CD4-positive, alpha-beta T cell treated with Interferon alpha-2 for 1 hour (primary cell): ENCODE measurements around the gene SYT2.
"Not testable (repeated sequence)": the region's sequence is repeated elsewhere in the genome, so short reads cannot be mapped to it uniquely, and the experiment has no call there.

Experiments
- DNase-seq, 2 donors: peaks; one replicate each; pipeline ENCODE4 v3.0.0-alpha.2; 2020 to 2022

SYT2 gene

DNA sequence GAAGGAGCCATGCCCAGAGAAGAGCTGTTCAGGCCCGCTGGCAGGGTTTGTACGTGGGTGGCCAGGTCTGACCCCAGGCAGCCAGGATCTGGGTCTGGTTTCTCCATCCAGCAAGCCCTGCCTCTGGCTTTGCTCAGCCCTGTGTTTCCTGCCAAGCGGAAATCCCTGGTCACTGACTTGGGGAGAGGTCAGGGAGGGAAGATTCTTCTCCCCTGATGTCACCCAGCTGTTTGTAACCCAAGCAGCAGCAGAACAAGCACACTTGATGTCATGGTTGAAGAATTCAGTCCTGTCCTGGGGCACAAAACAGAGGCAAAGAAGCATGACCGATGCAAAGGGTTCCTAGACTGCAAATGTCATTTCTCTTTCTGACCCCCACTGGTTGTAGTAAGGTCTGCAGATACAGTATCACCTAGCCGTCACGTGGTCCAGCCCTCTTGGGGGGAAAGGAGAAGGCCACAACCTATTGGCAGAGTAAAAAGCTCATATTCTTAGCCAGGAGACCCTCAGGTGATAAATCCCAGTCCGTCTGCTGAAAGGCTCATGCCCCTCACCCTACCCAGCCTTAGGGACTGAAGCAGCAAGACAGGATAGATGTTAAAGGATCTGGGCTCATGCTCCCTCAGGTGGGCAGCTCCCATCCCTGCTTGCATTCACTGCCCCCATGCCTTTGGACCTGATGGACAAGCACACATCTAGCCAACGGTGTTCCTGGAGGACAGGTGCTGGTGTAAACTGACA, 120.9 kb downstream of the SYT2 start:
- DNase-seq, result no peak

DNA sequence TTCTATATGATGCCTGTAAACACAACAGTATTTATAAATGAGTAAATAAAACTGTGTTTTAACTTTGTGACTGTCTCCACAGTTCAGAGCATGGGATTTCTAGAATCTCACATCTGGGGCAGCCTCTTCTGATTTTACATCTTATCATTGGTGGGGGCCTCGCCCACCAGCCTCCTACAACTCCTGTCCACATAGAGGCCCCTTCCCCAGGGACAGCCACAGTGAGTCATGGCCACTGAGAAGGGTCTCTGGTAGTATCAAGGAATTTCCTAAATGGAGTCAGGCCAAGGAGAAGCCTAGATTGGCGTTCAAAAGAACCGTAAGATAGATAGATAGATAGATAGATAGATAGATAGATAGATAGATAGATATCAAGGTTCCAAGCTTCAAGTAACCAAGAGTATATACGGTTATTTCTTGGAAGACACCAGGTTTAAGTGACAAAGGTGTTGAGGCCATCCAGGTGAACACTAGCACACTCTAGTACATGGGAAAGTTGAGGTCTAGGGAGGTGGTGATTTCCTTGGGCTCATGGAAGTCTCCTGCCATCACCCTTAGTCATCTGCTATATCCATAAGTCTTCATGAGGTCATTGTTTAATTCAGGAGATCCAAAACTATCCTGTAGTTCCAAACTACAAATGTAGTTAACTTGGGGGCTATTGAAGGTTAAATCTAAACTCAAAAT, 121.6 kb downstream of the SYT2 start:
- DNase-seq, result no peak

DNA sequence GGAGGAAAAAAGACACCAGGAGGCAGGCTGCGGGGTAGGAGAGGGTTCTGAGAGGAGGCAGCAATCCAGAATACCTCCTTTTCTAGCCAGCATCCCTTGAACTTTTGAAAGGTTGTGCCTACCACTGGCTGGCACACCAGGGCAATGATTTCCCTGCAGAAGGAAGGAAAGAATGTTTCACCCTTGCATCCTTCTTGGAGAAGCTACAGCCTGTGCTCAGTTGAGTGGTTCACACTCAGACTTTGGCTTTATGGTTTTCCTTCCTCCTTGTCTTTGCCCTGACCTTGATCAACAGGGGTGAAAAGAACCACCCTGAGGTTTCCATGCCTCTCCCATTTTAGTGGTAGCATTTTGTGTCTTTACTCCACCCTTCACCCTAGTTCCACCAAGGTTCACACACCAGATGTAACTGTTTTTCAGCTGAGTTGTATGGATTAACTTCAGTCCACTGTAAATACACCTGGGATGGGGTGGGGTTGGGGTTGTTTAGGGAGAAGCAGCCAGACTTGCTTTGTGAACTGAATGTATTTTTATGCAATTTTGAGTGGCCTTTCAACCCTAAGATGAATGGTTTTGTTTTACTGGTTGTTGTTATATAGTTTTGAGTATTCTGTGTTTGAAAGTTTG, 122.3 kb downstream of the SYT2 start:
- DNase-seq, result no peak

DNA sequence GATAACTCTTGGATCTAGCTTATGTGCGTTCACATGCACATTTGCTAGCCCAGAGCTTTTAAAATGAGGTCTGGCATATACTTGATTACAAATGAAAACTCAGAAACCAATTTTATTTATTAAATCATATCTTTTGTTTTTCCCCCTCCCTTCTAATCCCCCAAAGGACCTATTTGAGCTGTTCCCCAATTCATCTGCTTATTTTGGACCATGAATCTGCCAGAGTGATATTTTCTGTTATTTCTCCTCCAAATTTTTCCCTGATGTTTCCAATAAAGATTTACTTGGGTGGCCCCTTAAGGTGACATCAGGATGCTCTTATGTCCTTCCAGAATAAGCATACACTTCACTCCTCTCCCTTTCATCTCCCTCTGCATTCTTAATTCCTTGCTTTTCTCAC, 123.4 kb downstream of the SYT2 start:
- DNase-seq, result no peak

DNA sequence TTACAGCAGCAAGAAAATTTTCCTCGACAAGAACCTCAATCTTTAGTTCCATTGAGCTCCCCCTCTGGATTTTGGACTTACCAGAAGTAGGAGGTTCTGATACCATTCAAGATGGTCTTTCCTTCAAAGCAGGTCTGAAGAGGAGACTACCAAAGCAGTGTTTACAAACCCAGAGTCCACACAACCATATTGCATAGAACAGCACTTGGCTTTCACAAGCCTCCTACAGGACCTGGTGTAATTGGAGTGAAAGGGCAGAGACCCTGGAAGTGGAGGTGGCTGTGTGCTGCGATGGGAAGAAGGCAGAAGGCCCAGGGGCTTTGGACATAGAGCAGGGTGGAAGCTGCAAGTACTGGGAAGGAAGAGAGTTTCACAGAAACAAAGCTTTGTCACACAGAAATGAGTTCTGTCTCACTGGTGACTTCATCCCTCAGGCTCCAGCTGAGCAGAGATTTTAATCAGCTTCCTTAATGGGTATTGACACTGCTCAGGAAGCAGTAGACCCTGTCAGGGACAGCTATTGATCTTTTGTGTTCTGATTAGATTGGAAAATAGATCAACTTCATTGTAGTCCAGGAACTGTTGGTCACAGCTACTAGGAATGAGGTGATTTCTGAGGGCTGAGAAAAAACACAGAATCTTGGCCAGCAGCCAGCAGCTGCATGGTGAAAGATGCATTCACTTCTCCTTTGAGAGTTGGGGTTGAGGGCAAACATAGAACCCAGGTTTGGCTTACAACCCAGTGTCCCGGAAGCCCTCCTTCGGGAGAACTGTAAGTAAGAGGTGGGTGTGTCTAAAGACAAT, 124.0 kb downstream of the SYT2 start:
- peak in 1 of 2 donors; percentile 5 for DNase-seq

DNA sequence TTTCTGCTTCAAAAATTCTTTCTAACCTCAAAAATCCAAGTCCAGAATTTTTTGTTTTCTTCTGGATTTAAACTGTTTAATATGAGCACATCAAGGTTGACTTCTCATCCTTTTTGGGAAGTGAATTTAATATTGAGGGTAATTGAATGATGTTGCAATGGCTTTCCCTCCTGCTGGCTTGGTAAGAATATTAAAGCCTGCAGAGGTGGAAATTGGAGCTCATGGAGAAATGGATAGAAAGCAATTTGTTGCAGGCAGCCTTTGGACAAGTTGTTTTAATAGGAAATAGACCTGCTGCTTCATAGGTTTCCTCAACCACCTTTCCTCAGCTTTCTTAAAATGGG, 124.7 kb downstream of the SYT2 start:
- no peak for DNase-seq

DNA sequence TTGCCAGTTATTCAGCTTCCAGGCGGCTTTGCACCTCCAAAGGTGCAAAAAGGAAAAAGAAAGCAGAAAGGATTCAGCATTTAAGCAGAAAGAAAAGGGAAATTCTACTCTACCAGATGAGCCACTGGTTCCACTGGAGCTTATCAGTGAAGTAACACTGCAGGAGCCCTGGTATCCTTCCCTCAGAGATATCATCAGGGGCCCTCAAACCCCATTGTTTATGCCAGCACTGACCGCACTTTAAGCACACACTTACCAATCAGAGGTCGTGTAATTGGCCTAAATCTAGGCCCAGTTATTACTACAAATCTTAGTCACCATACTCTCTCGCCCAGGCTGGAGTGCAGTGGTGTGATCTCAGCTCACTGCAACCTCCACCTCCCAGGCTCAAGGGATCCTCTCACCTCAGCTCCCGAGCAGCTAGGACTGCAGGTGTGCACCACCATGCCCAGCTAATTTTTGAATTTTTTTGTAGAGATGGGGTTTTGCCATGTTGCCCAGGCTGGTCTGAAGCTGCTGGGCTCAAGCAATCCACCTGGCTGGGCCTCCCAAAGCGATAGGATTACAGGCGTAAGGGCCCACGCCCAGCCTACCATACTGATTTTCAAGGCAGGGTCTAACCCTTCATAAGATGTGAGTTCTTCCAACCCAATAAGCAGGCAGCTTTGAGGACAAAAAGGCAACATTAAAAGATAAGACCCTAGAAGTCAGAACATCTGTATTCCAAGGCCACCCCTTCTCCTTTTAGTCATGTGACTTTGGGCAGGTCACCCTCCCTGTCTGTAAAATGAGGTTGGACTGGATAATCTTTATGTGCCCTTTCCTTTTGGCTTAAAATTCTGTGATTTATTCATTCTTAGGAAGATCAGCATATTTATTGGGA, 125.3 kb downstream of the SYT2 start:
- DNase-seq, result no peak

DNA sequence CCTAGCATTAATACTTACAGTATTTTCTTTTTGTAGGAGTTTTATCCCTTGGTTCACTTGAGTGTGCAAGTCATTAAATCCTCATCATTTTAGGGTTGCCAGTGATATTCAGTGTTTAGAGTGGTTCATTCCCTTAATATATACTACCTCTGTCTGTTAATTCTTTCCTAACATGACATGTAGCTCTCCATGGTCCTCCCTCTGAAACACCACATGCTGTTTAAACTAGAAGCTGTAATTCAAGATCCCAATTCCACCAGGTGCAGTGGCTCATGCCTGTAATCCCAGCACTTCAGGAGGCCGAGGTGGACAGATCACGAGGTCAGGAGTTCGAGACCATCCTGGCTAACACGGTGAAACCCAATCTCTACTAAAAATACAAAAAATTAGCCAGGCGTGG, 127.9 kb downstream of the SYT2 start:
- not testable (repeated sequence) for DNase-seq

DNA sequence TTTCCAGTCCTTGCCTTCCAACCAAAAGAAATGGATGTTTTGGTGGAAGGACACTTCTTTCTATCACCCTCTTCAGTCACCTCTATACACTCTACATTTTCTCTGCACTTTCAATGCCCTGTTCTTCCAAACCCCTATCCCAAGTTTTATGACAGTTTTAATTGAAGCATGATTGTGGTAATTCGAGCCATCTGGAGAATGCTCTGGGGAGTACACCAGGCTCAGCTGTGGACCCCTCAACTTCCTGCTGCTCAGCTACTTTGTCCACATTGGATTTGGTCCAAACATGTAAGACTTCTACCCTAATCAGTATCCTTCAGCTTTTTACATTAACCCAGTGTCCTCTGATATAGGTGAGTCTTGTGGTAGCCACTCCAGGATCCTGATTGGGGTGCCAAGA, 129.6 kb downstream of the SYT2 start:
- DNase-seq, result no peak

DNA sequence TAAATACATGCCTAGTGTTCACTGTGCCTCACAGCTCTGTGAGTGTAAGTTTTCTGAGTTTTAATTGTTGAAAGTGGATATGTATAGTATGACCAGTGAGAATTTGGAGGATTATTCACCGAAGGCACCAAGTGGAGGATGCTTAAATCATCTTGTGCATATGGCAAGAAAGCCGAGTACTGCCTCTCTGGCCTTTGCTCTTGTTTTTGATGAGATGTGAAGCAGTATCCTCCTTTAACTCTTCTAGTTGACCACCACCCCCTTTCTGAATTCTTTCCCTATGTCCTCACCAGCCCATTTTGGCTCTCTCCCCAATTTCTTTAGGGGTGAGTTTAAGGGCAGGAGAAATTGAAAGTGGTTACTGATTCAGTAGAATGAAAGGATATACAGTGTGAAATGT, 130.4 kb downstream of the SYT2 start:
- no peak for DNase-seq

DNA sequence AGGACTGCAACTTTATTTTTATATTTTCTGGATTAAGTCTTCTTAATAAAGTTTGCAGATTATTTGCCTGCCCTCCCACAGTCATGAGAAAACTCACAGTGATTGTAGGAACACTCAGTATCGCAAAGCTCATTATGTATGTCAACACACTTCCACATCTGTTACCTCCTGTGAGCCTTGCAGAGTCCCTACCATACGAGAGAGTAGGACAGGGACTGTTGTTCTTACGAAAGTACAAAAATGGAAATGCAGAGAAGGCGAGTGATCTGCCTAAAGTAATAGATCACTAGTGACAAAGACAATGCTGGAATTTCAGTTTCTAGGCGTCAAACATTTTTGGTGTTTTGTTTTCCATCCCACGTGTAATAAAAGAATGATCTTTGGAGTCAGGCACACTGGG, 131.7 kb downstream of the SYT2 start:
- DNase-seq, result no peak

DNA sequence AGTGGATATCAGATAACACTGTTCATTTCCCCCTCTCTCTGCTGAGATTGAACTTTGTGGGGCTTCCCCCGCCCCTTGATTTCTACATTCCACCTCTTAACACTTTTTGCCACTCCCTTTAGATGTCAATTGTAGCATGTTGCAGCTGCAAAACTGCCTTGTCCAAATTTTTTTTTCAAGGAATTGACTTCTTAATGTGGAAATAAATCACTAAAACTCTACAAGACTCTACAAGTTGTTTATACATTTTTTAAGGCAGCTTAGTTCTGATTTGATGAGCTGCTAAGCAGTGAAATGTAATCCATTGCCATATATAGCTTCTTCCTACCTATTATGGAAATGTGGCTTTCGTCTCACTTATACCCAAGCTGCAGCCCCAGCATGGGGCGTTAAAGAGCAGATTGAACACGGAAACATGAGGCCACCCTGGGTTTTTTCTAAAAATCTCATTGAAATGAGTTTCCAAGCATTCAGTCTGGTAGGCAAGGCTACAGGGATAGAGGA, 132.2 kb downstream of the SYT2 start:
- no peak for DNase-seq

DNA sequence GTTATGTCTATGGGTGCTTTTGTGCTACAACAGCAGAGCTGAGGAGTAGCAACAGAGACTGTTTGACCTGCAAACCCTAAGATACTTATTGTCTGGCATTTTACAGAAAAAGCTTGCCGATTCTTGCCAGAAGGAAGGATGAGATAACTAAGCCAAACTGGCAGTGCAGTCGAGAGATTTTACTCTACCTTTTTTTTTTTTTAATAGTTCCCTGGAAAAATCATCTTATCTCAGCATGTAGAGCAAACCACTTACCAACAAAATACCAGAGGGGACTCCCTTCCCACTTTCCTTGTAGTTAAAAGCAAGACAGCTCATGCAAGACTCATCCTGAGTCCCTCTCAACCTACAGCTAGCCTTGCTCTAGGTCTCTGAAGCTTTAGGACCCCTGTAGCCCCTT, 132.9 kb downstream of the SYT2 start:
- DNase-seq, result no peak

DNA sequence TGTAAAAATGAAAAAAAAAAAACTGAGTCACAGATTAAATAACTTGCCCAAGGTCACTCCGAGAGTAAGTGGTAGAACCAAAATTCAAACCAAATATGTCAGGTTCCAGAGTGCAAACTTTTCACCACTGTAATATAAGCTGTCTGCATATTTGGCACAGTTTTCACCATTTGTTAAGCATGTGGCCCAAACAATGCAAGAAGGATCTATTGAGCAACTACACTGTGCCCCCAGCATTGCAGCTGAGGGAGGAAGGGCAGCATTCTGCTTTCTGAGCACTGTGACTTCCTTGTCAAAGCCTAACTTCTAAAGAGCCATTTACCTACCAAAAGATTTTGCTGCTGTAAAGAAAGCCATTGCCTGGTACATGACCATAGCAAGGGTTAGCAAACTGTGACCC, 133.4 kb downstream of the SYT2 start:
- no peak for DNase-seq

DNA sequence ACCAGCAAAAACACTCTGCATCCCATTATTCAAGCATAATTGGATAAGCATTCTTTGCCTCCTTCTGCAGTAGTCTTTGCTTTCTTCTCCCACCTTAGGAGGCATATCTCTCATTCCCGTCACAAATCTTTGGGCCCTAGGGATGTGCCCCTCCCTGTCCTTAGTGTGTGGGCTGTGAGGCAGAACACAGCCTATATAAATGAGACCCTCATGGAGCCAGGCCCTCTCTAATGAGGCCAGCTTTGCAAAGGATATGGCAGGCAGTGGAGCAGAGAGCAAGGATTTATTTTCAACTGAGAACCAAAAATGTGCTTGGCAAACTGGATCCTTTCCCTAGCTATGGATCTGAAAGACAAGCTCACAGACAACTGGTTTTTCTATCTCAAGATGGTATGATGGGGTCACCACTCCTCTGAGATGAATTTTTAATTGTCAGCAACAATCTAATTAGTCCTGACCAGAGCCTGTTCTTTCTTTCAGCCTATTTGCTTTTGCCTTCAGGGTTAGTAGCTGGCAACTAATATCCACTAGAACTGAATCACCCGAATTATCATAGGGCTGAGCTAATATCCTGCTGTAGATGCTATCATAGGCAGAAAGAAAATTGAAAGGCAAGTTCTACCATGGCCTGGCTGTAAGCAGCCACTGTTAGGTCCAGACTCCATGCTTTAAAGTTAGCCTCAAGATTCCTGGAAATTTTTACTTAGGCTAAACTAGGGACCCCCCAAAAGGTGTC, 134.2 kb downstream of the SYT2 start:
- DNase-seq, result no peak

DNA sequence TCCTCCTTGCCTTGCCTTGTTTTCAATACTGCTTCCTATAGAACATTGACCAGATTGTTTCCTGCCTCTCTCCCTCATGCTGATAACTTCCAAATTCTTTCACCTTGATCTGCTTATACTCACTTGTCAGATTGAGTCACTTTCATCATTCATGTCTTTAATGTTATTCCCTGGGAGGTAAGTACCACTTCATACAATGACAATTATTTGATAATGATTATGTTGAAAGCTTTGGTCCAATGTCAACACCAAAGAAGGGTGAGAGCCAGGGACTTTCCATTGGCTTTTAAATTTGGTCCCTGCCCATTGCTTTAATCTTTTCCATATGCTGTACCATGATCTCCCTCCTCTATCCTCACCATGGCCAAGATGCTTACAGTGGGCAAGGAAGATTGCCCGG, 137.4 kb downstream of the SYT2 start:
- DNase-seq, result no peak

DNA sequence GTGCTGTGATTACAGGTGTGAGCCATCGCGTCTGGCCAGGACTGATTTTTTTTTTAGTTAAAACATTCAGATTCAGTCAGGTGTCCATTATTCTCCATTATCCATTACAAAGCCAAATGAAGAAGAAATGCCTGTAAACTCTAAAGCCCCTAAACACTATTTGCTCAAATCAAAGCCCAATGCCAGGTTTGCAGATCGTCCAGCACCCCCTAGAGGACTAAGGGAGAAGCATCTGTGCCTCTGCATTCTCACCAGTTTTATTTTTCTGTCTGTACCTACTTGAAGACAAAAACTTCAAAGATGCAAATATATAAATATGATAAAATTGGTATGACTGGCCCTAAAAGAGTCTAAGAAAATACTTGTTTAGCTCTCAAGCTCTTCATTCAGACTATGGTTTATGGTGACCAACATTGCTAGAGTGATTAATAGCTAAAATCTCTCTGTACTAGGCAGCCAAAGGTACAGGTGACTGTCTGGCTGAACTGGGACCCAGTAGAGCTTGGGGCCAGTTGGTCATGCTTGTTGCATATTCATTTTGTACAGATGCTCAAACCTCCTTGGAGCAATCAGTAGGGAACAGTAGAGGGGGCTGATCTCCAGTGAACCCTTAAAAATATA, 138.4 kb downstream of the SYT2 start:
- peak in 1 of 2 donors; percentile 34 for DNase-seq

DNA sequence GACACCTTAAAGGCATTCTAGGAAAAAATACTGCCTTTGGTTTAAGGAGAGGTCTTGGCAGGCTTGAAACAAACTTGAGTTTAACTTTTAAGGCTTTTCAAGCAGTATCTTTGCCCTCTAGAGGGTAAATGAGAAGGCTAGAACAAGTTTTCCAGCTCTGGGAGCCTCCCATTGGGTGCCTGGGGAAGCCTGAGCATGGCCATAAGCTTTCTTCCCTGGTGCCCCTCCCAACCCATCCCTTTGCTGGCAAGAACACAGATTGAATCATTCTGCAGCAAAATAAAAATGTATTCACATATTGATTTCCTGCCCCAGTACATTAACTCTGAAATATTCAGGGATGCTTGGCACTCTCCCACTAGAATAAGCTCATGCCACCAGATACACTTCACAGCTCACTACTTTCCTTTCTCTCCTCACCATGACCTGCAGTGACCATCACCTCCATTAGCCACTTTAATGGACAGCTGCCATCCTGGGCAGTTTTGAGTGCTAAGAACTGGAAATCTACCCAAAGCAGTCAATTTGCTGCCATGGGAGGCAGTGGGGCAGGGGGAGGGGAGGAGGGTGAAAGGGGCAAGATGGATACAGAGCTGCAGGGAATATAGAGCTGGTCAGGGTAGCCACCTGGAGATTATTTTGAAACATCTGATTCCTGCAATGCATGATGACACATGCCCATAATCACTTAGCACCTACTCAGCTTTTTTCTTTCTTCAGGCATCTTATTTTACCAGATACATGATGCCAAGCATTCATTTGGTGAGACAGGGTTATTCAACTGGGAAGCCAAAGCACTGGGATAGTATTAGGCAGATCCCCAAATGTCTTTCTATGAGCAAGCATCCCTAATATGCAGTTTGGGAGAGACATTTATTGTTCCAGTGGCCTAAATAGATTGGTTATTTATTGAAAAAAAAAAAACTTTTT, 140.6 kb downstream of the SYT2 start:
- DNase-seq, result no peak

DNA sequence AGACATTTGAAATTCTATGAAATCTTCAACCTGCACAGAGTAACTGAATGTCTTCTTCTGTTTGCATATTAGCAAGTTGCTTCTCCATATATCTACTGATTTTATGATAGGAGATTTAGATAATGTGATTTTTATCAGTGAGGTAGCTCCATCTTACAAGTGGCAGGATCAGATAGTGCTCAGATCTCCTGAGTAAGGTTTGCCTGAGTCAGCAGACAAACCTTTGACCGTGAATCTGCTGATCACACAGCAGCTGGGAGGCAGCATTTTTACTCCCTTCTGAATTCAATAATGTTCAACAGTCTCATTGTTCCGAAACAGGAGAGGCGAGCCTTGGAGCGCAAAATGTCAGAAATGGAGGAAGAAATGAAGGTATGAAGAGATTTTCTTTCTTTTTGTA, 141.4 kb downstream of the SYT2 start:
- DNase-seq, result no peak

DNA sequence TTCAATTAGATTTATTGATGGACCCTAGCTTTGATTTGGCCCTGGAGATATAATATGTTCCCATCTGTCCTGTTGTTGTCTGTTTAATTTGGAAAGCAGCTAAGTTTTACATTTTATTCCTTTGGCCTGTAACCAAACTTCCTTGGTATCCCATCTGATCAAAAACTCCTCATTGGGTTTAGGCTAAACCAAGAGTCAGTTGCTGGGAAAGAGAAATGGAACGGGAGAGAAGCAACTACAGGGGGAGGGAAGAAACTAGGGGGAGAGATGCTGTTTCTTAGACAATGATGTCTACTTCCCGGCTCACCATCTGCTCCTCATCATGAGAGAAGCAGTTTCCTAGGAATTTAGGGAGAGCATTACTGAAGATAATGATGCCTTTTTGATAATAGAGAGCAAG, 141.8 kb downstream of the SYT2 start:
- DNase-seq, result no peak
